Neural crest cell (in vitro differentiated cells): ENCODE data around the gene GDF9. TPM values are rescaled to one million over a fixed set of nuclear protein-coding genes. Genes with fewer than 3 reads are reported as not detected.

ENCODE experiments used
- DNase-seq: peaks from one replicate; pipeline ENCODE4 v3.0.0; 2021; ENCODE audit warnings: low read depth, mixed read lengths, low spot score
- H3K27ac Mint-ChIP-seq: one replicate; pipeline ENCODE4 v1.8.0; 2021; ENCODE audit warnings: mild to moderate bottlenecking, mixed read lengths; ENCODE audit not compliant: unreplicated experiment
- H3K27me3 Mint-ChIP-seq: 2 replicates; pipeline ENCODE4 v1.8.0; 2021; ENCODE audit warnings: low read depth, mild to moderate bottlenecking, mixed read lengths
- H3K36me3 Mint-ChIP-seq: 2 replicates; pipeline ENCODE4 v1.8.0; 2021; ENCODE audit warnings: low read depth, mild to moderate bottlenecking, mixed read lengths
- H3K4me1 Mint-ChIP-seq: 2 replicates; pipeline ENCODE4 v1.8.0; 2021; ENCODE audit warnings: mixed read lengths
- H3K4me3 Mint-ChIP-seq: one replicate; pipeline ENCODE4 v1.8.0; 2021; ENCODE audit warnings: mild to moderate bottlenecking, mixed read lengths
- H3K9me3 Mint-ChIP-seq: 2 replicates; pipeline ENCODE4 v1.8.0; 2021; ENCODE audit warnings: mixed read lengths
- total RNA-seq: library from RNA; stranded (reverse); gene quantifications from 2 replicates; pipeline ENCODE4 v1.2.1, GENCODE V29; 2021
- TF ChIP-seq, protein P1 (sequence below): fragments of 200-600 bp; sonication (generic); conservative IDR thresholded peaks from 2 replicates; pipeline ENCODE4 v1.5.0; 2021; ENCODE audit warnings: antibody characterized with exemption, mild to moderate bottlenecking

The GDF9 gene
- total RNA-seq, 1 donor from 2014 or later = 0.49 TPM

DNA sequence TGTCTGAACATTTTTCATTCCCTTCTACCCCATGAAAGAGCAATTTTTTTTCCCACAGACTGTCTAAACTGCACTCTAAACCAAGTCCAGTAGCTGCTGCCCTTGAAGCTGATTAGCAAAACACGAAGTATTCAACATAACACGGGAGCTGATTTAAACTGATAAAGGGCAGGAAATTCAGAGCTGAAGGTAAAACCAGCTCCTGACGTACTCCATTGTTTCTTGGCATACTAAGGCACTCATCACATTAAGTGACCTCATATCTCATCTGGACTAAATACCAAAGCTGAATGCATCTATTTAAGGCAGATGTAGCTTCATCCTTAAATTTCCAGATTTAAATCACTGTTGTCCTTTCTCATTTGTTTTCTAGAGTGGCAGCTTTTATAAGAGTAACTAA is 12.0 kb downstream of the GDF9 start:
- TF ChIP-seq, protein P1, sequence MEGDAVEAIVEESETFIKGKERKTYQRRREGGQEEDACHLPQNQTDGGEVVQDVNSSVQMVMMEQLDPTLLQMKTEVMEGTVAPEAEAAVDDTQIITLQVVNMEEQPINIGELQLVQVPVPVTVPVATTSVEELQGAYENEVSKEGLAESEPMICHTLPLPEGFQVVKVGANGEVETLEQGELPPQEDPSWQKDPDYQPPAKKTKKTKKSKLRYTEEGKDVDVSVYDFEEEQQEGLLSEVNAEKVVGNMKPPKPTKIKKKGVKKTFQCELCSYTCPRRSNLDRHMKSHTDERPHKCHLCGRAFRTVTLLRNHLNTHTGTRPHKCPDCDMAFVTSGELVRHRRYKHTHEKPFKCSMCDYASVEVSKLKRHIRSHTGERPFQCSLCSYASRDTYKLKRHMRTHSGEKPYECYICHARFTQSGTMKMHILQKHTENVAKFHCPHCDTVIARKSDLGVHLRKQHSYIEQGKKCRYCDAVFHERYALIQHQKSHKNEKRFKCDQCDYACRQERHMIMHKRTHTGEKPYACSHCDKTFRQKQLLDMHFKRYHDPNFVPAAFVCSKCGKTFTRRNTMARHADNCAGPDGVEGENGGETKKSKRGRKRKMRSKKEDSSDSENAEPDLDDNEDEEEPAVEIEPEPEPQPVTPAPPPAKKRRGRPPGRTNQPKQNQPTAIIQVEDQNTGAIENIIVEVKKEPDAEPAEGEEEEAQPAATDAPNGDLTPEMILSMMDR = no peak
- peaks cover 5% of the 10 kb centered on the region for H3K27me3 Mint-ChIP-seq
- H3K4me3 Mint-ChIP-seq = no peak overlapping the region
- H3K27ac Mint-ChIP-seq = no peak overlapping the region
- DNase-seq = no peak
- H3K9me3 Mint-ChIP-seq = no peaks in the 10 kb centered on the region
- no peaks in the 10 kb centered on the region for H3K4me1 Mint-ChIP-seq
- no peaks in the 10 kb centered on the region for H3K36me3 Mint-ChIP-seq

DNA sequence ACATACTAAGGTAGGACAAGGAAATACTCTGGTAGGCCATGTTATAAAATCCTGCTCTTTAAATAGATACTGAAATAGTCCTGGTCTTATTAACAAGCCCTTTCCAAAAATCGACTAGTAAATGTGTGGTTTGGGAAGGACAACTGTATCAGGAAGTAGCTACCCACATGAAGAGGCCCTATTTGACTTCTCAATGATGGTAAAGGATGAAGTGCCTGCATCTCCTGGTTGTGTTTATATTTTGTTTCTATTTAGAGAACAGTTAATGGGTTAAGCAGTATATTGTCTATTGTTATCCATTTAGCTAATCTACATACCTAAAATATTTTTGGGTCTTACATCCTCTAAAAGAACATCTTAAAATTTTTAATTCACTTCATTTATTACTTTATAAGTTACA is 12.5 kb downstream of the GDF9 start:
- Mint-ChIP-seq H3K9me3 (no peaks in the 10 kb centered on the region), H3K4me1 (no peaks in the 10 kb centered on the region), H3K27ac (no peak overlapping the region), H3K27me3 (peaks cover 5% of the 10 kb centered on the region), H3K4me3 (no peak overlapping the region), H3K36me3 (no peaks in the 10 kb centered on the region)
- DNase-seq = no peak
- TF ChIP-seq, protein P1 = no peak

DNA sequence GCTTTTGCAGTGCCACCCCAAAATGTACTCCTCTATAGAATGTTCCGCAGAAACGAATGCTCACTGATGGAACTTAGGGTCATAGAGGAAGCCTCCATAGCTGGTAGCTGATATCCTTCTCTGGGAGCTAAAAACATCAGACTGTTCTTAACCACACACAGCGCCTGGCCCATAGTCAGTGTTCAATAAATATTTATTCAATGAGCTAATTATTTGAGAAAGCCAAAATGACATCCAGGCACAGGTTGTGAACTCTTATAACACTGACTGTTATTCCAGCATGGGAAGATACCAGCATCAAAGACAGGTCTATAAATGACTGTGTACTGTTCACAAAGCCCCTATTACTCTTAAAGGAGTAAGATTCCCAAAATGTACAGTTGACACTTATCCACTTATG is 12.9 kb downstream of the GDF9 start:
- Mint-ChIP-seq H3K36me3 (no peaks in the 10 kb centered on the region), H3K4me3 (no peak overlapping the region), H3K27me3 (peaks cover 5% of the 10 kb centered on the region), H3K9me3 (no peaks in the 10 kb centered on the region), H3K27ac (no peak overlapping the region), H3K4me1 (no peaks in the 10 kb centered on the region)
- DNase-seq = no peak
- TF ChIP-seq, protein P1 = no peak

DNA sequence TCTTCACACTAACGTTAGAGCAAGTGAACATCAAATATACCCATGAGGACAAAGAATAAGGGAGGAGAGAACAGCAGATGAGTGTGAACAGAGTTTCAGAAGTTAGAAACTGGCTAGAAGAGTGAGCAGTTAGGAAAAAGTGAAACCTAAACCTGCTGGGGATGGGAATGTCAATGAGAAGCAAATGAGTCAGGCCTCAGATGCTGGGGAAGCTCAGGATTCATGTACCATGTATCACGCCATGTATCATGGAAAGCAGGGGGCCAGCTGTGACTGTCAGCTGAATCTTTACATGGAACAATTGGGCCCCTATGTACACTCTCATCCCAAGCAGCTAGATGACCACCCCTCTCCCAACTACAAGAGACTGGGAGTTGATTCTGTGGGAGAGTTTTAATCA is 16.2 kb downstream of the GDF9 start:
- no peak overlapping the region for H3K27ac Mint-ChIP-seq
- H3K36me3 Mint-ChIP-seq = no peaks in the 10 kb centered on the region
- DNase-seq = no peak
- no peaks in the 10 kb centered on the region for H3K27me3 Mint-ChIP-seq
- no peaks in the 10 kb centered on the region for H3K4me1 Mint-ChIP-seq
- H3K4me3 Mint-ChIP-seq = no peak overlapping the region
- TF ChIP-seq, protein P1 = no peak
- H3K9me3 Mint-ChIP-seq = no peaks in the 10 kb centered on the region

DNA sequence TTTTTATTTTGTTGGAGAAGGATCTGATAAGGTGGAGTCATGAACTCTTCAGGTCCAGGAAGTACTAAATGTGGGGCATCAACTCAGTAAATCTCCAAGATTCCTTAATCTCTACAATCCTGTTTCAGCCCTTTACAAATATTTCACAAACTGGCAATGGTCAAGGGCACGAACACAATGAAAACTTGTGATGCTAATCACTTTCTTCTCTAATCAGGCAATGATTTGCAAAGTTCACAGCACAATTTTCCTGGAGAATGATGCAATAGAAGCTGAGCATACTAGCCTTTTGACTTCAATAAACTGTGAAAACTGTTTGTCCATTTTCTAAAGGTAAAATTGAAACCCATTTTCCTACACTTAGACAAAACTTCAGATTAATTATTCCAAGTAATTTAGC is 16.9 kb downstream of the GDF9 start:
- H3K27me3 Mint-ChIP-seq = no peaks in the 10 kb centered on the region
- TF ChIP-seq, protein P1 = no peak
- no peak for DNase-seq
- H3K36me3 Mint-ChIP-seq = no peaks in the 10 kb centered on the region
- H3K4me3 Mint-ChIP-seq = no peak overlapping the region
- no peaks in the 10 kb centered on the region for H3K4me1 Mint-ChIP-seq
- H3K27ac Mint-ChIP-seq = no peak overlapping the region
- H3K9me3 Mint-ChIP-seq = no peaks in the 10 kb centered on the region

DNA sequence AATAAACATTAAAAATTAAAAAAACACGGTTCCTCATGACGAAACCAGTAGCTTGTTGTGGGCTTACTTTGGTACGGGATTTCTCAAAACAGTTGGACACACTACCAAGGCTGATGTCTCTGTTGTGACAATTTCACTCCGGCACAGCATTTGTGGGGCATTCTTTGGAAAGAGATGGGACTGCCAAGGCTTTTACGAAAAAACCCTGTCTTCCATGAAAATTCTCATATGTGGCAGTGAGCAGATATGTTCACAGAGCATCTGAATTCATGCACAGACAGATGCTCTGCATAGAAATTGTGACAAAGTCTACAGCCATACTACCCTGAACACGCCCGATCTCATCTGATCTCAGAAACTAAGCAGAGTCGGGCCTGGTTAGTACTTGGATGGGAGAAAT is 18.0 kb downstream of the GDF9 start:
- no peaks in the 10 kb centered on the region for H3K9me3 Mint-ChIP-seq
- no peaks in the 10 kb centered on the region for H3K4me1 Mint-ChIP-seq
- TF ChIP-seq, protein P1 = no peak
- H3K36me3 Mint-ChIP-seq = no peaks in the 10 kb centered on the region
- no peaks in the 10 kb centered on the region for H3K27me3 Mint-ChIP-seq
- no peak for DNase-seq
- no peak overlapping the region for H3K27ac Mint-ChIP-seq
- H3K4me3 Mint-ChIP-seq = no peak overlapping the region
